AG09309 (cell line): ENCODE data around the gene ARHGEF12.

Source experiments
- DNase-seq: peaks from one replicate; pipeline ENCODE4 v3.0.0-alpha.2; 2010; ENCODE audit warnings: low read depth
- H3K4me3 ChIP-seq: 2 replicates; pipeline ENCODE4 v1.5.1; 2011; ENCODE audit warnings: mild to moderate bottlenecking, low read depth, low read length, moderate library complexity; ENCODE audit not compliant: control insufficient read depth
- CTCF ChIP-seq: IDR thresholded peaks from 2 replicates; pipeline ENCODE4 v1.5.1; 2011; ENCODE audit warnings: mild to moderate bottlenecking, low read depth, low read length, inconsistent platforms; ENCODE audit not compliant: insufficient read depth, control insufficient read depth; ENCODE audit errors: missing control alignments

The ARHGEF12 gene

DNA sequence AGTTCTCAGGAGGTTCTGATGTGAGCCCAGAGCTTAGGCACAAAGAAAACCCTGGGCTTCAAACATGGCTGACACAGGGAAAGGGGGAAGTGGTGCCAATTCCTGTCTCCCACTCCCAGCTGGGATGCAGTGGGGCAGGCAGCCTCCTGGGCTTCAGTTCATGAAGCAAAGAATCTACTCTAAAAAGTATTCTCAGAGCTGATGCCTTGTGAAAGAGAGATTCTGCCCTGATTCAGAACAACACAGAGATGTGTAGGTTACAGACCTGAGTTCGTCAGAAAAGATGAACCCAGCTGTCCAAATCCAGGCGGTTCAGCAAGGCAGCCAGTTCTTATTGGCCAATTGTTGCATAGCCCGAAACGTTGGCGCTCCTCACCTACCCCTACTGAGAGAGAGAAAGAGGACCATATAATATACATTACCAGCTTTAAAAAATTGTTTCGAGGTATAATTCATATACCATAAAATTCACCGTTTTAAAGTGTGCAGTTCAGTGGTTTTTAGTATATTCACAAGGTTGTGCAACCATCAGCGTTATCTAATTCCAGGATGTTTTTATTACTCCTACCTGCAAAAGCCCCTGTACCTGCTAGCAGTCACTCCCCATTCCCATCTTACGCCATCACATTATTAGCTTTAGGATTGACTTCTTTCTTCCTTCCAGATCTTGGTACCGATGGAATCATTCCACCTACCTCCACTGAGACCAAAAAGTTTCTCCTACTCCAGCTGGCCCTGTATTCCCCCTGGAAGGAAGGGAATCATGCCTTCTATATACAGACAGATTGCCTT, 18.3 kb upstream of the ARHGEF12 start:
- no peak for DNase-seq
- no peak for TF ChIP-seq CTCF
- no peak overlapping the region for H3K4me3 ChIP-seq

GRCh38 chr11:120318906-120319305, 17.3 kb upstream of the ARHGEF12 start:
- no peak for TF ChIP-seq CTCF
- H3K4me3 ChIP-seq, result no peak overlapping the region
- DNase-seq, result no peak

- TF ChIP-seq CTCF, result no peak
- no peak for DNase-seq
- H3K4me3 ChIP-seq, result peak within 1 kb of the TSS; percentile 51
Measured at GRCh38 chr11:120324932-120325810, 11.0 kb upstream of the ARHGEF12 start, which contains the start of gene TLCD5. Gene TLCD5, plus strand, starts transcription at chr11:120325299. Its CDS starts 2,143 bp downstream, at chr11:120327442.

DNA sequence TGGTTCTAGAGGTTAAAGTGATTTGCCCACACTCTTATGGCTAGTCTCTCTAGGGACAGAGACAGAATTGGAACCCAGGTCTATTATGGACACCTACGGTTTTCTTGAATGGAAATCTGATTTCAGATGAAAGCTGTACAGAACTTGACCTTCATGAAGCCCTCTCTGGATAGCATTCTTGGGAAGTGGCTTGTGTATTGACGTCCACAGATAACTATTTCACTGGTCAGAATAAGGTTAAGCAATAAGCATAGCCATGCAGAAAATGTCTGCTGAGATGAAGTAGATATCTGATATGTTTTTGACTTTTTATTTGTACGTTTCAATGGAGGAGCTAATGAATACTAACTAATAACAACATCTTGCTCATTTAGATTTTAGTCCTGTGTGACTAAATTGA, 10.0 kb upstream of the ARHGEF12 start:
- H3K4me3 ChIP-seq, result peak overlapping the region; percentile 51
- peak; percentile 42 for DNase-seq
- TF ChIP-seq CTCF, result no peak

DNA sequence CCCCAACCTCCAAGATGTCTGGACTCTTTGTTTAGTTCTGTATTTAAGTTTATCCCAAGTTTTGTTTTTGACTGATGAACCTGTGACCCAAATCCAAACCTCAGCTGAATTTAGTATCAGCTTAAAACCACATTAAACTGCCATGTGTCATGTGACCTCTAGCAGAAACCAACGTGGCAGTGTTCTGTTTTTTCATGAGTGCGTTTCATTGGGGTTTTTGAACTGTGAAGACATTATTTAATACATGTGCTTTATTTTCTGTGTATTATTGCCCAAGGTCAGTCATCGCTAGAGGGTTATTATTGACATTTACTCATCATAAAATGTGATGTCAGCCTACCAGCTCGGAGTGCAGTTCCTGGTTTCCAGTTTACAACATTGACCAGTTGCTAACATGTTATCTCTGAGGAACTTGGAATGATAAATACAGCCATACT, 9.3 kb upstream of the ARHGEF12 start:
- TF ChIP-seq CTCF, result no peak
- no peak for DNase-seq
- H3K4me3 ChIP-seq, result no peak overlapping the region

- no peak overlapping the region for H3K4me3 ChIP-seq
- no peak for TF ChIP-seq CTCF
- no peak for DNase-seq
Measured at GRCh38 chr11:120327311-120327710, 8.9 kb upstream of the ARHGEF12 start.
